ENCODE measurements around the gene CDK5RAP2. TPM values are rescaled to one million over a fixed set of nuclear protein-coding genes. Genes with fewer than 3 reads are reported as not detected.

CDK5RAP2 gene
- total and polyA plus RNA-seq, 2 experiments from 2014 or later, result 23.9 to 30.9 TPM

- Histone ChIP-seq H3K36me3 (replicated peaks; ENCODE audit: insufficient read depth, low read depth) (no peaks in the 10 kb centered on the region), H3K4me1 (ENCODE audit: insufficient read depth) (no peaks in the 10 kb centered on the region)
Measured at GRCh38 chr9:120421977-120422376, 158.0 kb downstream of the CDK5RAP2 start.

DNA sequence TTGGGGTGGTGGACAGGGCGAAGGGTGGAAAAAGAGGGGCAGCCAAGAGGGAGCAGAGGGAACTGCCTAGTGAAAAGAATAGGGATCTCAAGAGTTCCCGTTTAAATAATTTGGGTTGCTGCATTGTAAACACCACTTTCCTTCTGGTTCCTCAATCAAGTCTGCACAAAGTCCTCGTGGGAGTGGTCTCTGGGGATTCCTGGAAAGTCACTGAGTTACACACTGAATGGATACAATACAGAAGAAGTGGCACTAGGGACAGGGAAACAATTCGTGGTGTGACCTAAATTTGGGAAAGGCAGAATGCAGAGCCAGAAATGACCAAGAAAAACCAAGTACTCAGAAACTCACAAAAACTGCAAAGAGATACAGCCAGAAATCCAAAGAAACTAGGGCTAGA is 161.7 kb downstream of the CDK5RAP2 start:
- WGBS (ENCODE audit: low lambda C conversion rate, missing lambda C conversion rate), result 81% methylated on average over 4 of the region's 4 CpGs
- no peaks in the 10 kb centered on the region for H3K27me3 ChIP-seq
- no peak overlapping the region for H2AFZ ChIP-seq
- H4K20me1 ChIP-seq (ENCODE audit: insufficient read depth, poor library complexity, severe bottlenecking), result no peaks in the 10 kb centered on the region
- TF ChIP-seq EZH2 (IDR thresholded peaks at IDR 0.05; ENCODE audit: borderline replicate concordance) (no peak), EZH2phosphoT487 (IDR thresholded peaks at IDR 0.05; ENCODE audit: low read depth, severe bottlenecking, unreplicated experiment) (no peak), CTCF (IDR thresholded peaks at IDR 0.05; ENCODE audit: poor library complexity) (no peak)
- no peak overlapping the region for H3K27ac ChIP-seq
- H3K9me2 ChIP-seq (replicated peaks; ENCODE audit: insufficient read depth), result no peaks in the 10 kb centered on the region
- no peak overlapping the region for H3K4me2 ChIP-seq
- H3K4me1 ChIP-seq (ENCODE audit: insufficient read depth), result peaks cover 6% of the 10 kb centered on the region
- DNase-seq (ENCODE audit: low spot score), result no peak
- no peaks in the 10 kb centered on the region for H3K79me2 ChIP-seq
- H3K36me3 ChIP-seq (replicated peaks; ENCODE audit: insufficient read depth, low read depth), result no peaks in the 10 kb centered on the region
- H3K9me3 ChIP-seq (ENCODE audit: low read depth), result no peaks in the 10 kb centered on the region
- no peak overlapping the region for H3K4me3 ChIP-seq

More at GRCh38 chr9:120421977-120422376, 158.0 kb downstream of the CDK5RAP2 start:
- no peaks in the 10 kb centered on the region for H3K79me2 ChIP-seq
- H4K20me1 ChIP-seq (ENCODE audit: insufficient read depth, poor library complexity, severe bottlenecking), result no peaks in the 10 kb centered on the region
- no peaks in the 10 kb centered on the region for H3K27me3 ChIP-seq
- 90% methylated on average over 3 of the region's 3 CpGs for WGBS (ENCODE audit: low lambda C conversion rate, missing lambda C conversion rate)
- H3K9me3 ChIP-seq (ENCODE audit: low read depth), result no peaks in the 10 kb centered on the region
- H2AFZ ChIP-seq, result no peak overlapping the region
- no peaks in the 10 kb centered on the region for H3K9me2 ChIP-seq (replicated peaks; ENCODE audit: insufficient read depth)
- DNase-seq (ENCODE audit: low spot score), result no peak
- no peak overlapping the region for H3K4me3 ChIP-seq
- TF ChIP-seq EZH2phosphoT487 (IDR thresholded peaks at IDR 0.05; ENCODE audit: low read depth, severe bottlenecking, unreplicated experiment) (no peak), CTCF (IDR thresholded peaks at IDR 0.05; ENCODE audit: poor library complexity) (no peak), EZH2 (IDR thresholded peaks at IDR 0.05; ENCODE audit: borderline replicate concordance) (no peak)
- H3K27ac ChIP-seq, result no peak overlapping the region
- H3K4me2 ChIP-seq, result no peak overlapping the region

DNA sequence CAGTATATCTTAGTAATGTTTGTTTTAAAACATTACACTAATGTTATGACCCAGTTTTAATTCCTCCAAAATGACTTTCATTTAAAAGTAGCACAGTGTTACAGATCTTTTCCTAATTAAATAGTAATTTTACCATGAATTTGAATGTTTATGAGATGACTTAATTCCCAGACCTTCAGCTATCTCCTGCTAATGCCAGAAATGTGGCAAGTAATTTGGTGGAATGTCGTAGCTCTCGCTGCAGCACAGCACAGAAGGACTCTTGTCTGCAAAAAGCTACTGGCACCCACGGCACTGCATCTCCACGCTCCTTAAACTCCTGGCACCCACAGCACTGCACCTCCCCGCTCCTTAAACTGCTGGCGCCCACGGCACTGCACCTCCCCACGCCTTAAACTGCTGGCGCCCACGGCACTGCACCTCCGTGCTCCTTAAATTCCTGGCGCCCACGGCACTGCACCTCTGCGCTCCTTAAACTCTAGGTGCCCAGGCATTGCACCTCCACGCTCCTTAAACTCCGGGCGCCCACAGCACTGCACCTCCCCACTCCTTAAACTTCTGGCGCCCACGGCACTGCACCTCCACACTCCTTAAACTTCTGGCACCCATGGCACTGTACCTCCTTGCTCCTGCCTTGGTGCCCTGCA is 163.1 kb downstream of the CDK5RAP2 start:
- Histone ChIP-seq H2AFZ (no peak overlapping the region), H3K4me3 (no peak overlapping the region), H3K9me2 (replicated peaks; ENCODE audit: insufficient read depth) (no peaks in the 10 kb centered on the region), H3K36me3 (replicated peaks; ENCODE audit: insufficient read depth, low read depth) (no peaks in the 10 kb centered on the region), H3K9me3 (ENCODE audit: low read depth) (no peaks in the 10 kb centered on the region), H3K79me2 (no peaks in the 10 kb centered on the region), H3K27me3 (no peaks in the 10 kb centered on the region), H3K4me2 (no peak overlapping the region), H4K20me1 (ENCODE audit: insufficient read depth, poor library complexity, severe bottlenecking) (no peaks in the 10 kb centered on the region), H3K27ac (no peak overlapping the region), H3K4me1 (ENCODE audit: insufficient read depth) (peaks cover 17% of the 10 kb centered on the region)
- DNase-seq (ENCODE audit: low spot score), result no peak
- 96% methylated on average over 19 of the region's 19 CpGs for WGBS (ENCODE audit: low lambda C conversion rate, missing lambda C conversion rate)
- TF ChIP-seq EZH2phosphoT487 (IDR thresholded peaks at IDR 0.05; ENCODE audit: low read depth, severe bottlenecking, unreplicated experiment) (no peak), CTCF (IDR thresholded peaks at IDR 0.05; ENCODE audit: poor library complexity) (no peak), EZH2 (IDR thresholded peaks at IDR 0.05; ENCODE audit: borderline replicate concordance) (no peak)
